ENCODE results near the gene CRYL1.

GRCh38 chr13:20420938-20421337, 104.7 kb downstream of the CRYL1 start:
- no peak for TF ChIP-seq POLR2AphosphoS5 (IDR thresholded peaks at IDR 0.05)
- no peak for TF ChIP-seq CTCF (IDR thresholded peaks at IDR 0.05)
- TF ChIP-seq POLR2A (IDR thresholded peaks at IDR 0.05), result no peak
- no peak for TF ChIP-seq EP300 (IDR thresholded peaks at IDR 0.05)
